ENCODE data around the gene CRYBB1.

- TF ChIP-seq EZH2 (optimal IDR thresholded peaks at IDR 0.05; ENCODE audit: low read depth, low read length) (no peak), CTCF (IDR thresholded peaks at IDR 0.05; ENCODE audit: low read length) (no peak), EZH2phosphoT487 (IDR thresholded peaks at IDR 0.05; ENCODE audit: low read length) (no peak)
These were observed 40.7 kb downstream of the CRYBB1 start for GRCh38 chr22:26577081-26577480.

All from MM.1S (cell line).